Measurements from ENCODE around the gene LRRN4CL.
A peak's percentile ranks its signal among the peaks of the same experiment; 100 is the strongest.
"Not testable (repeated sequence)": the region's sequence is repeated elsewhere in the genome, so short reads cannot be mapped to it uniquely, and the experiment has no call there.

LRRN4CL gene

DNA sequence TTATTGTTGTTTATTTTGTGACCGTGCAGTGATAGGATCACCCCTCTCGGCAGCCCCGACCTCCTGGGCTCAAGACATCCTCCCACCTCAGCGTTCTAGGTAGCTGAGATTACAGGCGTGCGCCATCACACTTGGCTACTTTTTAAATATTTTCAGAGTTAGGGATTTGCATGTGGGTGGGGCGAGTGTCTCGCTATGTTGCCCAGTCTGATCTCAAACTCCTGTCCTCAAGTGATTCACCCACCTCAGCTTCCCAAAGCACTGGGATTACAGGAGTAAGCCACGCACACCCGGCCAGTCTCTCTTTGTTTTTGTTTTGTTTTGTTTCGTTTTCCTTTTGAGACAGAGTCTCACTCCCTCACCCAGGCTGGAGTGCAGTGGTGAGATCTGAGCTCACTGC, 35.0 kb downstream of the LRRN4CL start:
- intact Hi-C loops (cut with DNase I): no loop called here
- peak in 1 of 10 donors; percentile 27 for DNase-seq

DNA sequence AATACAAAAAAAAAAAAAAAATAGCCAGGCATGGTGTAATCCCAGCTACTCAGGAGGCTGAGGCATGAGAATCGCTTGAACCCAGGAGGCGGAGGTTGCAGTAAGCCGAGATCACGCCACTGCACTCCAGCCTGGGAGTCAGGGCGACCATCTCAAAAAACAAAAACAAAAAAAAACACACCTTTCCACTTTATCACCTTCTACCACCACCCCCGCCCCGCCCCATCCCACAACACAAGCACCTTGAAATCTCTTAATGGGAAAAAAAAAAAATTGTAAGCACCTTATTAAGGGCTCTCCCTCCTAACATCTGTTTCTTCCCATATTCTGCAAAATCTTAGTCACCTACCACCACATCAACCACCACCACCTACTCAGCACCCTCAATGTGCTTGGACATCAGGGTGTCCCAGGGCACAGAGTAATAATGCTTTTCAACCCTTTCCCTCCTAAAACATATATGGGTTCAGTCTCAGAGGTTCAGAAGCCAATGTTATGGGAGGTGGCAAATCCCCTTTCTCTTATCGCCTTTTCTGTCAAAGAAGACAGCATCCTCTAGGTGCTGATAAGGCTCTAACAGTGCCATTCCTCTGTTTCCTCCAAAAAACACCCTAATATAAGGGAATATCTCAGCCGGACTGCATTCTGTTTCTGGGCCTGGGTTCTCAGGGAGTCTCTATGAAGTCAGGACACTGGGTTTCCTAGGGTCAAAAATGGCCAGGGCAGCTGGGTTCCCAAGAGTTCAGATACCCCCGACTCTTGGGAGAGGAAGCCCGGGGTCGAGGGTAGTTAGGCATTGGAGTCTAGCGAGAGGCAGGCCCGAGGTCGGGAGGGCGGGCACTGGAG, 36.9 kb downstream of the LRRN4CL start:
- peak in 1 of 10 donors; percentile 86 for DNase-seq
- intact Hi-C loops (cut with DNase I): loop anchor here (1.0 to 2.0 kb wide), 2 partner anchors 18 to 27 kb away; partner anchors contain the start of genes UBXN1 and UQCC3

- DNase-seq: peak in 1 of 10 donors; percentile 47
- intact Hi-C loops (cut with DNase I): not testable (repeated sequence)
Measured at GRCh38 chr11:62650283-62650682, 39.0 kb downstream of the LRRN4CL start.

- intact Hi-C loops (cut with DNase I): no loop called here
- peak in 1 of 10 donors; percentile 52 for DNase-seq
Measured at GRCh38 chr11:62649486-62649885, 39.8 kb downstream of the LRRN4CL start.

DNA sequence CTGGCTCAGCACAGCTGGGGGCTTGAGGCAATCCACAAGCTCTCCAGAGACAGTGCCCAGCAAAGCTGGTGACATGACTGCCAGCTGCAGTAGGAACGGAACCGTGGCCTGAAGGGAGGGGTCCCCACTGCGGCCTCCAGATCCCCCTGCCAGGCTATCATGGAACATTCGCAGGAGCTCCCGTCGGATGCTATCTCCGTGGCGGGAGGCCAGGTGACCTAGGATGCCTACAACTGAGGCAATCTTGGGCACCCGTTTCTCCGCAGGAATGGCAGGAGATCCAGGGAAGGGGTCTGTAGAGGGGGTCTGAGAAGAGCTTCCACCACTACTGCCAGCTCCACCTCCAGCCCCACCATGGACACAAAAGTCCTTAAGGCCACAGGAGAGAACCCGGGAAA, 40.4 kb downstream of the LRRN4CL start:
- peak in 1 of 10 donors; percentile 67 for DNase-seq
- intact Hi-C loops (cut with DNase I): no loop called here

DNA sequence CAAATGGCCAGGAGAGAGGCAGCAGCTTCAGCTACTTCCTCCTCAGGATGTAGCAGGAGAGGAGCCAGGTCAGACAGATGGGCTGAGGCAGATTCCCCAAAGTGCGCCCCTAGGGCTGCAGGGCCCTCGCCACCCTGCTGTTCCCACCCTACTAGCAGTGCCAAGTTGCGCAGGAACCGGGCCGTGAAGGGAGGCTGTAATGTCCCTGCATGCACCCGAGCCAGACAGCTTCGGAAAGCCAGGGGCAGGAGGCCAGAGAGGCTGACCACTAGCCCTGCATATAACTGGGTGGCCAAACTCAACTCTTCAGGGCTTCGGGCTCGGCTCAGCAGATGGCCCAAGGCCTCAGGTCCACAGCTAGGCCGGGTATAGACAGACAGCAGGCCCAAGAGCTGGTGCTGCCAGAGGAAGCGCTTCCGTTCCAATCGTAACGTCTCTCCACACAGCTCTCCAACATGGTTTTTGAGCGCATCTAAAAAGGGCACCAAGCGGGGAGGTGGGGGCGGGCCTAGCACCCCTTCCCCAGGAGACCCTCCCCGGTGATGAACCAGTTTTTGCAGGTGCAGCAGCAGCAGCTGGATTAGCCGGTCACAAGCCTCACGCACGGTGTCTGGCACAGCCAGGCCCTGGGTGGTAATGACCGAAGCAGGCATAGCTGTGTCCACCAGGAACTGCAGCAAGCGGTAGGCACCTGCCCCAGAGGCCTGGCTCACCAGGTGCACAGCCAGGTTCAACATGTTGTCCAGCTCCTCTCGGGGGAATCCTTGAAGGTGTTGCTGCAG, 41.0 kb downstream of the LRRN4CL start:
- intact Hi-C loops (cut with DNase I): no loop called here
- DNase-seq: peak in 1 of 10 donors; percentile 69

DNA sequence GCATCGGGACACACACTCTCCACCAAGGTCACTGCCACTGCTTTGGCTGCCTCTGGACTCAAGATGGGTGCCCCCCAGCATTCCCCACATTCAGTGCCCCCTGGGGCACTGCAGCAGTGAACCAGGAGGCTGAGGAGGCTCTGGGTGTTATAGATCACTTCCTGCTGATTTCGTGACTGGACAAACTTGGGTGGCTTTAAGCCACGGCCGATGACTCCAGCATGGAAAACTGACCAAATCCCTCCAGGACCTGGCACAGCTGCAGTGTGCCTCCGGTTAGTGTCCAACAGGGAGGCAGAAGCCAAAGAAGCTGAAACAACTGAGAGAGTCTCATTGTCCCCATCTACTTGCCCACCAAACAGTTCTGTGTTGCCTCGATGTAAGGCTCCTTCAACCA, 41.7 kb downstream of the LRRN4CL start:
- intact Hi-C loops (cut with DNase I): no loop called here
- no peak for DNase-seq

DNA sequence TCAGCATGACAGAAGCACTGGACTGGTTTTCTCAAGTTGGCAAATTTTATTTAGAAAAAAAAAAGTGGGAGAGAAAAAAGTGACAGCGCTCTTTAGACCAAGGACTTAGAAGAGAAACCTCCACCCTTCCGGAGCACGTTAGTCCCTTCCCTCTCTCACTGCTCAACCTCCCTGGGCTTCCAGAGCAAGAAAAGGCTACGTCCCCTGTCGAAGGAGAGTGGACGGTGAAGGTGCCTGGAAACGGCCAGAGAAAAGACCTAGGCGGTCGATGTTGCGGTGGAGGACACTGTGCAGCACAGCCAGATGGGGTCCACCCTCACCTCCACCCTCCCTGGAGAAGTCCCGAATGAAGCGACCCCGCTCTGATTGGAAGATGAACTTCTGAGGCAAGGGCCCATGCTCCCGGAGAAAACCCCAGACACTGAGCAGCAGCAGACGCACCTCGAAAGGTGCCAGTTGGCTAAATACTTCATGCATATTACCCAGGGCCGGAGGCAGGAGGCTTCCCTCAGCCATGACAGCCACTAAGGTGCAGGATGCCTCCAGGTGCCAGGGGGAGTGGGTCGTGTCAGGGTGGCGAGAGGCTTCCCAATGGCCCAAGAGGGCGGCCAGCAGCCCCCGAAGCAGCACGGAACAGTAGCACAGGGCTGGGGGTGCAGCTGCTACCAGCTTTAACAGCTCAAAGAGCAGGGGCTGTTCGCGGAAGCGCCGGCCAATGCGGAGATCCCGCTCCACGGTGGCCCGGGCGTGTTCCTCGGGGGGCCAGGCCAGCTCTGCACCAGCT, 42.3 kb downstream of the LRRN4CL start:
- intact Hi-C loops (cut with DNase I): loop anchor here (1.0 kb wide), 1 partner anchor 25 kb away; no protein-coding TSS in a partner anchor
- DNase-seq: peak in 1 of 10 donors; percentile 81

DNA sequence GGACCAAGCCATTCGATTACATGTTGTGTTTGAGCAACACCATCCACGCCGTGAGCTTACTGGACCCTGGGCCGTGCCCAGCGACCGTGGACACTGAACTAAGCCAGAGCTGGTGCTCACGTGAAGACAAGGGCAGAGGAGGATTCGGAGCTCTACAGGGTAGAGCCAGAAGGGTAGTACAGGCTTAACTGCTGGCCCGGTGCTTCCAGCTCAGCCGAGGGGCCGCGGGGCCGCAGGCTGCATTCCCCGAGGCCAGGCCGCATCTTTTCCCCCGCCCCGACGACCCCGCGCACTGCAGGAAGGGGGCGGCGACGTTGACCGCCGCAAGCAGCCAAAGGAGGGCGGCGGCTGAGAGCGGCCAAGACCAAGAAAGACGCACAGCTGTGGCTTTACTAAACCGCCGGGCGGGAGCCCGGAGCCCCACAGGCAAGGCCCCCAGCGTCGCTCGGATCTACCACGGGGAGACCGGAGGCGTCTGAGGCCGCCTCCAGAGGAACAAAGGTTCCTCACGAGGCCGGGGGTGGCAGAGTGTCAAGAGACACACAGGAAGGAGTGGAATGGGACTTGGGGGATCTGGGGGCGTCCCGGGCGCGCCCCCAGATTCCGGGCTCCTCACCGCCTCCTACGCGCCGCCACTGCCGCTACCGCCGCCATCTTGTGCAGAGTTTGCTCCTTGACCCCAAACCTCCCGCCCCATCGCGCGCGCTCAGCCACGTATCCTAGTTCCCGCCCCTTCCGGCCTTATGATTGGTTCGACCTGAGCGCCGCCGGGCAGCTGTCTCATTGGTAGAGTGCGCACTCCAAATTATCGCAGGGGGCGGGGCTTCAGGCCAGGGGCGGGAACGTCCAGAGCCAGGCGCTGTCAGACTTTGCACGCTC, 43.1 kb downstream of the LRRN4CL start, which contains the start of gene GANAB:
TSS of gene GANAB (minus strand) at position 668 of the 879 bp plus-strand sequence. CDS start at position 654, 14 bp downstream.
- DNase-seq: peak; percentile 98 to 100 (median 99)
- intact Hi-C loops (cut with DNase I): loop anchor here (1.0 kb wide), 1 partner anchor 24 kb away; no protein-coding TSS in a partner anchor

- no peak for DNase-seq
- intact Hi-C loops (cut with DNase I): no loop called here
Measured at GRCh38 chr11:62645671-62645945, 43.7 kb downstream of the LRRN4CL start.

- intact Hi-C loops (cut with DNase I): no loop called here
- DNase-seq: peak in 1 of 10 donors; percentile 57
Measured at GRCh38 chr11:62644220-62644619, 45.1 kb downstream of the LRRN4CL start.

All from posterior cingulate gyrus (tissue), 11 donors.